ENCODE measurements around the gene RNF113A.
"Not testable (repeated sequence)": the region's sequence is repeated elsewhere in the genome, so short reads cannot be mapped to it uniquely, and the experiment has no call there.

- not testable (repeated sequence) for TF ChIP-seq POLR2A, CTCF (IDR thresholded peaks at IDR 0.05)
Measured at GRCh38 chrX:119891961-119892692, 20.6 kb upstream of the RNF113A start.

Measured in Peyer's patch (tissue), 4 donors.